K562 (cell line): ENCODE data around the gene L3MBTL1.

Source experiments
- ATF7 ChIP-seq: fragments of 450-650 bp; IDR thresholded peaks from 2 replicates; pipeline ENCODE4 v1.7.1; 2014; ENCODE audit warnings: mild to moderate bottlenecking, moderate library complexity
- CTCF ChIP-seq, 3 experiments: IDR thresholded peaks in 2 of 3; conservative IDR thresholded peaks in 1 of 3; 2 replicates each; pipeline ENCODE4 v1.5.1; 2011 to 2012; ENCODE audit warnings: low read length in 3 of 3, mild to moderate bottlenecking in 3 of 3, control low read depth in 2 of 3, improper control_type of control experiment in 1 of 3, inconsistent platforms in 1 of 3, low read depth in 1 of 3, mixed read lengths in 1 of 3, moderate library complexity in 1 of 3; ENCODE audit not compliant: insufficient read depth in 2 of 3
- KDM1A ChIP-seq, 2 experiments: fragments of 450-650 bp; IDR thresholded peaks; 2 replicates each; pipeline ENCODE4 v1.6.1; 2016; ENCODE audit warnings: mild to moderate bottlenecking in 2 of 2
- KLF6 ChIP-seq: fragments of 250-450 bp; sonication (Bioruptor Pico); IDR thresholded peaks from 2 replicates; pipeline ENCODE4 v1.4.0; 2020; ENCODE audit warnings: mild to moderate bottlenecking, moderate library complexity, borderline replicate concordance
- NRF1 ChIP-seq, 2 experiments: fragments of 450-650 bp; IDR thresholded peaks in 1 of 2; conservative IDR thresholded peaks in 1 of 2; 2 replicates each; pipeline ENCODE4 v1.6.1; 2014; ENCODE audit warnings: mild to moderate bottlenecking in 2 of 2
- PBX2 ChIP-seq, 2 experiments: IDR thresholded peaks in 1 of 2; conservative IDR thresholded peaks in 1 of 2; 2 replicates each; pipeline ENCODE4 v1.6.1; 2016; ENCODE audit warnings: low read depth in 2 of 2, mild to moderate bottlenecking in 1 of 2, missing compliant biosample characterization in 1 of 2, missing genetic modification characterization in 1 of 2, moderate library complexity in 1 of 2
- RERE ChIP-seq: sonication (generic); formaldehyde crosslinking; IDR thresholded peaks from 2 replicates; pipeline ENCODE4 v1.8.0; 2023; ENCODE audit warnings: missing genetic modification reagents, mild to moderate bottlenecking, borderline replicate concordance
- REST ChIP-seq, 2 experiments: fragments of 450-650 bp; formaldehyde crosslinking in 1 of 2; IDR thresholded peaks; 2 replicates each; pipeline versions ENCODE4 v1.4.0 to v1.6.1; 2014 to 2020; ENCODE audit warnings: mild to moderate bottlenecking in 2 of 2, borderline replicate concordance in 1 of 2, low read depth in 1 of 2
- SP1 ChIP-seq: sonication (generic); formaldehyde crosslinking; IDR thresholded peaks from 2 replicates; pipeline ENCODE4 v1.8.1; 2022; ENCODE audit warnings: mild to moderate bottlenecking, missing genetic modification reagents
- TCF7L2 ChIP-seq: fragments of 150-350 bp; IDR thresholded peaks from 2 replicates; pipeline ENCODE4 v1.6.1; 2016; ENCODE audit warnings: low read depth, mild to moderate bottlenecking, low read length, moderate library complexity

GRCh38 chr20:43545837-43546578 is 38.5 kb downstream of the L3MBTL1 start:
- TF ChIP-seq CTCF (IDR thresholded peaks at IDR 0.05 in 2 of 3, conservative IDR thresholded peaks at IDR 0.05 in 1 of 3; ENCODE audit: insufficient read depth in 2 of 3, low read depth in 1 of 3, low read length in 3 of 3) (no peak), PBX2 (CRISPR knock-in tag; IDR thresholded peaks at IDR 0.05; ENCODE audit: low read depth) (no peak), PBX2 (tag; conservative IDR thresholded peaks at IDR 0.05; ENCODE audit: low read depth) (no peak), KDM1A (IDR thresholded peaks at IDR 0.05) (no peak), TCF7L2 (no peak), REST (IDR thresholded peaks at IDR 0.05; ENCODE audit: borderline replicate concordance) (no peak), REST (CRISPR knock-in tag; IDR thresholded peaks at IDR 0.05; ENCODE audit: low read depth) (no peak), KLF6 (CRISPR knock-in tag) (no peak), RERE (CRISPR knock-in tag) (no peak), SP1 (CRISPR knock-in tag) (no peak), ATF7 (no peak), NRF1 (conservative IDR thresholded peaks at IDR 0.05 in 1 of 2, IDR thresholded peaks at IDR 0.05 in 1 of 2) (no peak)
